HEK293 (cell line): ENCODE data around the gene MMS22L.

Source experiments
- CTCF ChIA-PET: fragments of 350-600 bp; formaldehyde crosslinking; extraction: SDS; loops from one replicate; lab custom pipeline; 2021; ENCODE audit warnings: antibody characterized with exemption; lab: Yijun Ruan, JAX
- POLR2A ChIA-PET: fragments of 300-600 bp; formaldehyde crosslinking; extraction: SDS; loops from one replicate; lab custom pipeline; 2020; ENCODE audit warnings: antibody characterized with exemption, inconsistent platforms; lab: Yijun Ruan, JAX
- H3K27ac ChIP-seq: fragments of 200-500 bp; sonication (Bioruptor generic); 2 replicates; pipeline ENCODE4 v1.5.1; 2014; ENCODE audit warnings: low read depth, low read length, control low read depth, inconsistent platforms; ENCODE audit errors: extremely low read depth
- H3K36me3 ChIP-seq, 2 experiments: fragments of 200-500 bp in 1 of 2; sonication (Bioruptor generic) in 1 of 2; 1 replicate in 1 of 2; 2 replicates in 1 of 2; pipeline ENCODE4 v1.5.1; 2014 to 2017; ENCODE audit warnings: inconsistent platforms in 2 of 2, low read length in 2 of 2; ENCODE audit not compliant: control insufficient read depth in 2 of 2, insufficient read depth in 1 of 2
- H3K4me1 ChIP-seq: fragments of 200-500 bp; sonication (Bioruptor generic); 2 replicates; pipeline ENCODE4 v1.5.1; 2014; ENCODE audit warnings: mild to moderate bottlenecking, low read length, inconsistent platforms; ENCODE audit not compliant: control insufficient read depth, insufficient read depth
- H3K4me3 ChIP-seq: 2 replicates; pipeline ENCODE4 v1.5.1; 2011; ENCODE audit warnings: low read depth, mild to moderate bottlenecking, control low read depth, low read length, moderate library complexity
- H3K9me3 ChIP-seq: fragments of 200-500 bp; sonication (Bioruptor generic); 2 replicates; pipeline ENCODE4 v1.5.1; 2014; ENCODE audit warnings: low read depth, low read length, inconsistent platforms; ENCODE audit not compliant: control insufficient read depth, insufficient read depth
- FEZF1 ChIP-seq: fragments of 450-650 bp; formaldehyde crosslinking; IDR thresholded peaks from 2 replicates; pipeline ENCODE4 v1.5.1; 2016; ENCODE audit warnings: missing biosample characterization, missing genetic modification characterization
- GLI4 ChIP-seq: fragments of 450-650 bp; formaldehyde crosslinking; IDR thresholded peaks from 2 replicates; pipeline ENCODE4 v1.5.1; 2016; ENCODE audit warnings: missing biosample characterization, missing genetic modification characterization
- HOXD13 ChIP-seq: sonication (generic); formaldehyde crosslinking; IDR thresholded peaks from 2 replicates; pipeline ENCODE4 v1.8.0; 2022; ENCODE audit warnings: missing genetic modification reagents, borderline replicate concordance
- KLF7 ChIP-seq: fragments of 450-650 bp; formaldehyde crosslinking; IDR thresholded peaks from 2 replicates; pipeline ENCODE4 v1.5.1; 2016; ENCODE audit warnings: missing biosample characterization, missing genetic modification characterization, borderline replicate concordance
- SCRT2 ChIP-seq: fragments of 450-650 bp; formaldehyde crosslinking; IDR thresholded peaks from 2 replicates; pipeline ENCODE4 v1.5.1; 2016; ENCODE audit warnings: missing biosample characterization, missing genetic modification characterization
- TRIM28 ChIP-seq: IDR thresholded peaks from 2 replicates; pipeline ENCODE4 v1.6.1; 2011; ENCODE audit warnings: low read length, control low read depth, borderline replicate concordance
- ZFP3 ChIP-seq: fragments of 450-650 bp; formaldehyde crosslinking; IDR thresholded peaks from 2 replicates; pipeline ENCODE4 v1.5.1; 2016; ENCODE audit warnings: low read depth, missing biosample characterization, missing genetic modification characterization
- ZNF10 ChIP-seq: fragments of 450-650 bp; formaldehyde crosslinking; IDR thresholded peaks from 2 replicates; pipeline ENCODE4 v1.5.1; 2017; ENCODE audit warnings: missing biosample characterization, missing genetic modification characterization
- ZNF114 ChIP-seq: fragments of 450-650 bp; formaldehyde crosslinking; IDR thresholded peaks from 2 replicates; pipeline ENCODE4 v1.5.0; 2017; ENCODE audit warnings: missing biosample characterization, missing genetic modification characterization
- ZNF140 ChIP-seq: fragments of 450-650 bp; formaldehyde crosslinking; IDR thresholded peaks from 2 replicates; pipeline ENCODE4 v1.5.1; 2016; ENCODE audit warnings: missing biosample characterization, missing genetic modification characterization
- ZNF221 ChIP-seq: fragments of 450-650 bp; formaldehyde crosslinking; IDR thresholded peaks from 2 replicates; pipeline ENCODE4 v1.5.1; 2017; ENCODE audit warnings: missing biosample characterization, missing genetic modification characterization, borderline replicate concordance
- ZNF324 ChIP-seq: fragments of 450-650 bp; formaldehyde crosslinking; IDR thresholded peaks from 2 replicates; pipeline ENCODE4 v1.5.1; 2016; ENCODE audit warnings: missing biosample characterization, missing genetic modification characterization
- ZNF394 ChIP-seq: fragments of 450-650 bp; formaldehyde crosslinking; IDR thresholded peaks from 2 replicates; pipeline ENCODE4 v1.5.1; 2016; ENCODE audit warnings: missing biosample characterization, missing genetic modification characterization, mild to moderate bottlenecking, moderate library complexity, borderline replicate concordance
- ZNF548 ChIP-seq: fragments of 450-650 bp; formaldehyde crosslinking; IDR thresholded peaks from 2 replicates; pipeline ENCODE4 v1.5.1; 2016; ENCODE audit warnings: missing biosample characterization, missing genetic modification characterization
- ZNF596 ChIP-seq: fragments of 450-650 bp; IDR thresholded peaks from 2 replicates; pipeline ENCODE4 v1.5.0; 2018; ENCODE audit warnings: missing biosample characterization, mild to moderate bottlenecking, missing genetic modification characterization, moderate library complexity
- ZNF626 ChIP-seq: fragments of 450-650 bp; sonication (Bioruptor Pico); formaldehyde crosslinking; IDR thresholded peaks from 2 replicates; pipeline ENCODE4 v1.5.1; 2018; ENCODE audit warnings: missing biosample characterization, missing genetic modification characterization, inconsistent platforms
- ZNF660 ChIP-seq: fragments of 450-650 bp; IDR thresholded peaks from 2 replicates; pipeline ENCODE4 v1.5.1; 2018; ENCODE audit warnings: missing biosample characterization, mild to moderate bottlenecking, missing genetic modification characterization
- TF ChIP-seq, protein P1 (sequence below): IDR thresholded peaks from 2 replicates; pipeline ENCODE4 v1.6.1; 2011; ENCODE audit warnings: mild to moderate bottlenecking, low read depth, low read length, borderline replicate concordance
- TF ChIP-seq, protein P2 (sequence below): fragments of 450-650 bp; formaldehyde crosslinking; IDR thresholded peaks from 2 replicates; pipeline ENCODE4 v1.5.1; 2016; ENCODE audit warnings: missing biosample characterization, missing genetic modification characterization, low read depth
- TF ChIP-seq, protein P3 (sequence below): fragments of 450-650 bp; formaldehyde crosslinking; IDR thresholded peaks from 2 replicates; pipeline ENCODE4 v1.5.1; 2016; ENCODE audit warnings: missing biosample characterization, missing genetic modification characterization

MMS22L gene

DNA sequence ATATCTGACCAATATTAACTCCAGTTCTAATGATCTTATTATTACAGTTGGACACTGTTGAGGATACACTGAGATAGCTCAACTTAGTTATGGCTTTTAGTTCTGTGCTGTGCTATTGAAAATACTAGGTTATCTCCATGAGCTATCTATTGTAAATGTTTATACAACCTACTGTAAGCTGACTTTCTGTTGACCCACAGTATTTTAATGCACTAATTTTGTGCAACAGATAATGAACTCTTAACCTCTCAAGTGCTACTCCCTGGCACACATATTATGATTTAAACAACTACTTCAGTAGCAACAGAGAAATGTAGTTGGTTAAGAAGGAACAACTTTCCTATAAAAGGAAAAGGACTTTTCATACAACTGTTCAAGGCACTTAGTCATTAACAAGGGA lies 5.2 kb upstream of the MMS22L start:
- Histone ChIP-seq H3K27ac (no peak overlapping the region), H3K4me3 (no peak overlapping the region)
- TF ChIP-seq ZNF548: no peak
- TF ChIP-seq TRIM28: 0 out of 2 replicates have a peak, but pooled peaks have one; percentile 47
- TF ChIP-seq, all 188 proteins: peak for 1
- Histone ChIP-seq H3K9me3 (no peaks in the 10 kb centered on the region), H3K36me3 (no peaks in the 10 kb centered on the region), H3K4me1 (no peaks in the 10 kb centered on the region)
- CTCF ChIA-PET: interaction anchor here (1.5 kb wide), 1 partner anchor 102 kb away, joined by 4 read pairs; no protein-coding TSS in a partner anchor
- POLR2A ChIA-PET: no interaction called here

DNA sequence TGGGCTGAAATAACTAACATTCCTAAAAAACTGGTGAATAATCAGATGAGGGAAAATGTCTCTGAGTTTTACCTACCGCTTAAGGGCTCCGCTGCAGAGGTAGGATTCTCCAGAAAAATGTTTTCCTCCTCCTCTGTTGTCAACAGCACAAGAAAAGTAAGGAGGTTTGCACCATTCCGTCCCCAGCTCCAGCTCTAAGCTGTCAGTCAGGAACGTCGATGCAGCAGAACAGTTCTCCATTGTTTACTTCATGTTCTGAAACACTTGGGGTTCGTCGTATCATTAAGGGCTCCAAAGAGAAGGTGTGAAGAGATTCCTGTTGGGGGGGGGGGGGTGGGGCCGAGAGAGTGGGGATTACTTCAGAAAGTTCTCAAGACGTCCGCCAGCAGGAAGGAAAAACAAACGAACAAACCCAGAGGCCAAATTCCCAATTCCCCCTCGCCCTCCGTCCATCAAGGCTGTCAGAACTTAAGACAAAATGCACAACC lies 734 bp downstream of the MMS22L start:
- H3K4me3 ChIP-seq: peak overlapping the region; percentile 77
- ChIA-PET POLR2A (interaction anchor here (1.0 to 1.2 kb wide), 2 partner anchors 10 to 358 kb away, joined by 3 to 5 read pairs; partner anchors contain the start of gene KLHL32), CTCF (interaction anchor here (0.7 to 1.3 kb wide), 3 partner anchors 67 to 158 kb away, joined by 3 to 5 read pairs (median 3); no protein-coding TSS in a partner anchor)
- TF ChIP-seq KLF7: no peak
- TF ChIP-seq ZNF324 (tag by site-specific recombination): no peak
- no peak for TF ChIP-seq GLI4
- H3K27ac ChIP-seq: peak overlapping the region; percentile 92
- no peaks in the 10 kb centered on the region for H3K9me3 ChIP-seq
- no peaks in the 10 kb centered on the region for H3K4me1 ChIP-seq
- H3K36me3 ChIP-seq: peaks cover 30 to 48% of the 10 kb centered on the region in 2 experiments

DNA sequence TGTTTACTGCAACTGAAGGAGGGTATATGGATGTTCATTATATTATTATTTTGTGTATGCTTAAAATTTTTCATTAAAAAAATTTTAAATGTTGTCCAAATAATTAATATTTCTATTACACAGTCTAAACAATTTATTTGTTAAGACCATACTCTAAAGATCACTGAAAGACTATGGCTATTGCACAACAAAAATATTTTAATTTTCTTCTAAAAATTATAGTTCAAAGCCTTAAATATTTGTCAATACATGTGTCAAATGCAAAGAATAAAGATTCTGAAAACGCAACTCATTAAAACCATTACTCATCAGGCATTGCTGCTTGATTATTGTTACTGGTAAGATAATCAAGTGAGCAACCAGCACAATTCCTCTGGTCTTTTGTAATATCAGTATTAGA lies 2.2 kb downstream of the MMS22L start:
- CTCF ChIA-PET: no interaction called here

DNA sequence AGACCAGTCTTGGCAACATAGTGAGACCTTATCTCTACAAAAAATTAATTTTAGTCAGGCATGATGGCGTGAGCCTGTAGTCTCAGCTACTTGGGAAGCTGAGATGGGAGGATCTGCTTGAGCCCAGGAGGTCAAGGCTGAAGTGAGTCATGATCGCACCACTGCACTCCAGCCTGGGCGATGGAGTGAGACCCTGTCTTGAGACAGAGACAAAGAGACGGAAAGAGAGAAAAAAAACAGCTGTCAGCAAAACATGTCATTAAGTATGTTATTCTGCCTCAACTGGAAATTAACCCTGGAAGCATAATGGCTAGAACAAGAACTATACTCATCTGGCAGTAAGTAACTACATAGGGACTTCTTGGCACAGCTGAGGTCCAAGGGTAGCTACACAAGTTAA lies 7.2 kb downstream of the MMS22L start:
- Histone ChIP-seq H3K36me3 (peaks cover 61 to 96% of the 10 kb centered on the region in 2 experiments), H3K4me3 (no peak overlapping the region), H3K4me1 (no peaks in the 10 kb centered on the region), H3K27ac (no peak overlapping the region), H3K9me3 (no peaks in the 10 kb centered on the region)
- TF ChIP-seq ZNF394 (no peak), ZFP3 (tag by site-specific recombination) (no peak), SCRT2 (tag by site-specific recombination) (no peak), ZNF221 (no peak), ZNF114 (tag by site-specific recombination) (no peak), HOXD13 (CRISPR knock-in tag) (no peak), ZNF626 (tag by site-specific recombination) (no peak), ZNF140 (tag by site-specific recombination) (no peak)
- TF ChIP-seq, protein P1, sequence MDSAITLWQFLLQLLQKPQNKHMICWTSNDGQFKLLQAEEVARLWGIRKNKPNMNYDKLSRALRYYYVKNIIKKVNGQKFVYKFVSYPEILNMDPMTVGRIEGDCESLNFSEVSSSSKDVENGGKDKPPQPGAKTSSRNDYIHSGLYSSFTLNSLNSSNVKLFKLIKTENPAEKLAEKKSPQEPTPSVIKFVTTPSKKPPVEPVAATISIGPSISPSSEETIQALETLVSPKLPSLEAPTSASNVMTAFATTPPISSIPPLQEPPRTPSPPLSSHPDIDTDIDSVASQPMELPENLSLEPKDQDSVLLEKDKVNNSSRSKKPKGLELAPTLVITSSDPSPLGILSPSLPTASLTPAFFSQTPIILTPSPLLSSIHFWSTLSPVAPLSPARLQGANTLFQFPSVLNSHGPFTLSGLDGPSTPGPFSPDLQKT: no peak
- TF ChIP-seq, protein P2, sequence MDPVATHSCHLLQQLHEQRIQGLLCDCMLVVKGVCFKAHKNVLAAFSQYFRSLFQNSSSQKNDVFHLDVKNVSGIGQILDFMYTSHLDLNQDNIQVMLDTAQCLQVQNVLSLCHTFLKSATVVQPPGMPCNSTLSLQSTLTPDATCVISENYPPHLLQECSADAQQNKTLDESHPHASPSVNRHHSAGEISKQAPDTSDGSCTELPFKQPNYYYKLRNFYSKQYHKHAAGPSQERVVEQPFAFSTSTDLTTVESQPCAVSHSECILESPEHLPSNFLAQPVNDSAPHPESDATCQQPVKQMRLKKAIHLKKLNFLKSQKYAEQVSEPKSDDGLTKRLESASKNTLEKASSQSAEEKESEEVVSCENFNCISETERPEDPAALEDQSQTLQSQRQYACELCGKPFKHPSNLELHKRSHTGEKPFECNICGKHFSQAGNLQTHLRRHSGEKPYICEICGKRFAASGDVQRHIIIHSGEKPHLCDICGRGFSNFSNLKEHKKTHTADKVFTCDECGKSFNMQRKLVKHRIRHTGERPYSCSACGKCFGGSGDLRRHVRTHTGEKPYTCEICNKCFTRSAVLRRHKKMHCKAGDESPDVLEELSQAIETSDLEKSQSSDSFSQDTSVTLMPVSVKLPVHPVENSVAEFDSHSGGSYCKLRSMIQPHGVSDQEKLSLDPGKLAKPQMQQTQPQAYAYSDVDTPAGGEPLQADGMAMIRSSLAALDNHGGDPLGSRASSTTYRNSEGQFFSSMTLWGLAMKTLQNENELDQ (tag by site-specific recombination): no peak
- ChIA-PET CTCF (interaction anchor here (1.1 kb wide), 1 partner anchor 61 kb away, joined by 4 read pairs; no protein-coding TSS in a partner anchor), POLR2A (no interaction called here)

More for the DNA sequence above, 2.2 kb downstream of the MMS22L start:
- Histone ChIP-seq H3K4me1 (no peaks in the 10 kb centered on the region), H3K27ac (no peak overlapping the region), H3K9me3 (no peaks in the 10 kb centered on the region), H3K36me3 (peaks cover 40 to 62% of the 10 kb centered on the region in 2 experiments), H3K4me3 (peak overlapping the region; percentile 77)
- POLR2A ChIA-PET: no interaction called here
- TF ChIP-seq ZNF10 (no peak), ZNF596 (tag by site-specific recombination) (no peak), ZNF660 (0 out of 2 replicates have a peak, but pooled peaks have one; percentile 20), FEZF1 (tag by site-specific recombination) (peak; percentile 41; the same call in 1 of the 2 replicates)
- TF ChIP-seq, protein P3, sequence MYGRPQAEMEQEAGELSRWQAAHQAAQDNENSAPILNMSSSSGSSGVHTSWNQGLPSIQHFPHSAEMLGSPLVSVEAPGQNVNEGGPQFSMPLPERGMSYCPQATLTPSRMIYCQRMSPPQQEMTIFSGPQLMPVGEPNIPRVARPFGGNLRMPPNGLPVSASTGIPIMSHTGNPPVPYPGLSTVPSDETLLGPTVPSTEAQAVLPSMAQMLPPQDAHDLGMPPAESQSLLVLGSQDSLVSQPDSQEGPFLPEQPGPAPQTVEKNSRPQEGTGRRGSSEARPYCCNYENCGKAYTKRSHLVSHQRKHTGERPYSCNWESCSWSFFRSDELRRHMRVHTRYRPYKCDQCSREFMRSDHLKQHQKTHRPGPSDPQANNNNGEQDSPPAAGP (tag by site-specific recombination): no peak
